HepG2 (cell line): ENCODE measurements around the gene MCAT. TPM values are rescaled to one million over a fixed set of nuclear protein-coding genes. Genes with fewer than 3 reads are reported as not detected.

Experiments used
- ATAC-seq: fragments of 200-7000 bp; cut with Tn5 transposase; 3 replicates; pipeline ENCODE4 v1.9.1; 2020; ENCODE audit warnings: mild to moderate bottlenecking, moderate library complexity
- BruUV-seq: library from RNA; stranded (reverse); fragments of 400-500 nt; replicated peaks from 2 replicates; lab custom pipeline; 2021; lab: Mats Ljungman, UMichigan
- CTCF ChIA-PET: fragments of 300-600 bp; formaldehyde crosslinking; extraction: SDS; loops from one replicate; lab custom pipeline; 2021; ENCODE audit warnings: low total read pairs, inconsistent platforms, low intra/inter-chr PET ratio; lab: Yijun Ruan, JAX
- POLR2A ChIA-PET: fragments of 350-600 bp; sonication (Branson Sonifier 250); formaldehyde crosslinking; loops from one replicate; lab custom pipeline; 2020; ENCODE audit warnings: antibody characterized with exemption, inconsistent platforms; lab: Yijun Ruan, JAX
- DNase-seq: peaks from one replicate; pipeline ENCODE4 v3.0.0-alpha.2; 2015; ENCODE audit warnings: low spot score
- FAIRE-seq: peaks from 3 replicates; lab custom pipeline; 2011; peaks lifted over from hg19 to GRCh38; lab: Jason Lieb, UNC
- H2AFZ ChIP-seq: one replicate; pipeline ENCODE4 v1.6.1; 2011; ENCODE audit warnings: low read length, inconsistent platforms
- H3K27ac ChIP-seq: fragments of 300-600 bp; 3 replicates; pipeline ENCODE4 v1.8.0; 2011; ENCODE audit warnings: mixed run types, mild to moderate bottlenecking, mixed read lengths, low read length, inconsistent platforms; ENCODE audit not compliant: insufficient read depth; ENCODE audit errors: extremely low read length
- H3K27me3 ChIP-seq, 2 experiments: fragments of 200-600 bp in 1 of 2; 2 replicates in 1 of 2; 3 replicates in 1 of 2; pipeline versions ENCODE4 v1.6.0 to v1.8.0; 2011; ENCODE audit warnings: low read length in 2 of 2, mild to moderate bottlenecking in 2 of 2, moderate library complexity in 2 of 2, inconsistent platforms in 1 of 2; ENCODE audit not compliant: insufficient read depth in 2 of 2, control insufficient read depth in 1 of 2
- H3K36me3 ChIP-seq, 2 experiments: fragments of 200-600 bp in 1 of 2; replicated peaks in 1 of 2; 2 replicates in 1 of 2; 3 replicates in 1 of 2; pipeline versions ENCODE4 v1.5.1 to v1.8.0; 2011; ENCODE audit warnings: low read length in 2 of 2, inconsistent platforms in 1 of 2; ENCODE audit not compliant: insufficient read depth in 2 of 2, control insufficient read depth in 1 of 2
- H3K4me1 ChIP-seq: 2 replicates; pipeline ENCODE4 v1.5.1; 2012; ENCODE audit warnings: low read length, inconsistent platforms; ENCODE audit not compliant: insufficient read depth
- H3K4me2 ChIP-seq: 2 replicates; pipeline ENCODE4 v1.6.0; 2011; ENCODE audit warnings: low read depth, low read length, inconsistent platforms
- H3K4me3 ChIP-seq, 3 experiments: fragments of 200-600 bp in 1 of 3; sonication (generic), shearing (Covaris generic) in 1 of 3; replicated peaks in 1 of 3; 2 replicates each; pipeline ENCODE4 v1.5.1; 2011 to 2016; ENCODE audit warnings: low read length in 3 of 3, inconsistent platforms in 2 of 3, low read depth in 2 of 3, mild to moderate bottlenecking in 2 of 3, control low read depth in 1 of 3, mixed read lengths in 1 of 3; ENCODE audit not compliant: insufficient read depth in 1 of 3
- H3K79me2 ChIP-seq: one replicate; pipeline ENCODE4 v1.6.1; 2011; ENCODE audit warnings: low read length, inconsistent platforms; ENCODE audit not compliant: insufficient read depth
- H3K9ac ChIP-seq: 2 replicates; pipeline ENCODE4 v1.6.0; 2011; ENCODE audit warnings: mild to moderate bottlenecking, low read depth, low read length, inconsistent platforms; ENCODE audit not compliant: insufficient read depth
- H3K9me3 ChIP-seq: 2 replicates; pipeline ENCODE4 v1.5.1; 2012; ENCODE audit warnings: mild to moderate bottlenecking, low read length
- H4K20me1 ChIP-seq: 2 replicates; pipeline ENCODE4 v1.6.0; 2011; ENCODE audit warnings: inconsistent platforms, mild to moderate bottlenecking, low read length, moderate library complexity; ENCODE audit not compliant: insufficient read depth
- AGO1 ChIP-seq: fragments of 200-400 bp; formaldehyde crosslinking; IDR thresholded peaks from 2 replicates; pipeline ENCODE4 v1.6.1; 2017; ENCODE audit warnings: mild to moderate bottlenecking, low read depth, low read length, moderate library complexity; ENCODE audit not compliant: poor library complexity, severe bottlenecking
- CCDC6 ChIP-seq: sonication (generic); formaldehyde crosslinking; IDR thresholded peaks from 2 replicates; pipeline ENCODE4 v1.8.1; 2022; ENCODE audit warnings: mild to moderate bottlenecking, missing genetic modification reagents, moderate library complexity
- GPN1 ChIP-seq: sonication (generic); formaldehyde crosslinking; IDR thresholded peaks from 2 replicates; pipeline ENCODE4 v1.5.1; 2020; ENCODE audit warnings: missing genetic modification reagents, borderline replicate concordance
- HES4 ChIP-seq: sonication (generic); formaldehyde crosslinking; IDR thresholded peaks from 2 replicates; pipeline ENCODE4 v1.9.0; 2021; ENCODE audit warnings: mild to moderate bottlenecking, missing genetic modification reagents, borderline replicate concordance
- JDP2 ChIP-seq: sonication (generic); formaldehyde crosslinking; IDR thresholded peaks from 2 replicates; pipeline ENCODE4 v1.8.1; 2022; ENCODE audit warnings: missing genetic modification reagents, borderline replicate concordance
- MAFK ChIP-seq, 2 experiments: IDR thresholded peaks in 1 of 2; conservative IDR thresholded peaks in 1 of 2; 2 replicates each; pipeline ENCODE4 v1.6.1; 2011; ENCODE audit warnings: improper control_type of control experiment in 2 of 2, low read length in 2 of 2
- NFYC ChIP-seq: IDR thresholded peaks from 2 replicates; pipeline ENCODE4 v1.6.1; 2016; ENCODE audit warnings: missing genetic modification reagents, missing compliant biosample characterization
- RARG ChIP-seq: sonication (generic); formaldehyde crosslinking; IDR thresholded peaks from 2 replicates; pipeline ENCODE4 v1.4.0; 2020; ENCODE audit warnings: low read depth, mild to moderate bottlenecking, missing genetic modification reagents
- TEAD2 ChIP-seq: sonication (generic); formaldehyde crosslinking; IDR thresholded peaks from 2 replicates; pipeline ENCODE4 v1.9.0; 2021; ENCODE audit warnings: missing genetic modification reagents
- TOE1 ChIP-seq: sonication (generic); formaldehyde crosslinking; IDR thresholded peaks from 2 replicates; pipeline ENCODE4 v1.4.0; 2020; ENCODE audit warnings: mild to moderate bottlenecking, missing genetic modification reagents
- ZFP36 ChIP-seq: fragments of 150-350 bp; IDR thresholded peaks from 2 replicates; pipeline ENCODE4 v1.6.1; 2018; ENCODE audit warnings: borderline replicate concordance, low read length, low read depth; ENCODE audit not compliant: partially characterized antibody
- ZNF317 ChIP-seq: sonication (generic); formaldehyde crosslinking; IDR thresholded peaks from 2 replicates; pipeline ENCODE4 v1.5.0; 2020; ENCODE audit warnings: mild to moderate bottlenecking, missing genetic modification reagents
- WGBS: methylation state at CpG from one replicate; pipeline ENCODE4 v1.1.6; 2017; ENCODE audit warnings: low lambda C conversion rate; 5-methylcytosine and 5-hydroxymethylcytosine counted together
- in situ Hi-C: cut with HindIII; loops from 2 replicates; pipeline ENCODE4 v1.10.0; 2017; ENCODE audit warnings: low pct_unique_long_range_greater_than_20kb; ENCODE audit not compliant: extremely low pct_ligation_motif_present
- intact Hi-C: fragments of 100-400 bp; cut with micrococcal nuclease; formaldehyde crosslinking; loops from one replicate; pipeline ENCODE4 v1.10.0; 2022; ENCODE audit not compliant: unreplicated experiment
- polyA plus RNA-seq, 8 experiments: library from polyadenylated mRNA; depleted of rRNA in 3 of 8; stranded (reverse) in 7 of 8; unstranded in 1 of 8; fragments of >200 nt; fragmentation: Illumina TruSeq in 4 of 8; extraction: Trizol in 4 of 8; gene quantifications; 2 replicates each; pipeline versions ENCODE4 v1.2.1 to v1.2.3, GENCODE V29; 2011 to 2016; ENCODE audit warnings: low read depth in 4 of 8, missing spikeins in 1 of 8, mixed read lengths in 1 of 8; ENCODE audit not compliant: insufficient read depth in 1 of 8
- total RNA-seq, 5 experiments: library from RNA; depleted of rRNA; stranded (reverse); fragments of >200 nt; fragmentation: Illumina TruSeq; extraction: Trizol; gene quantifications; 2 replicates each; pipeline ENCODE4 v1.2.3, GENCODE V29; 2016; ENCODE audit warnings: low read depth in 1 of 5
- TF ChIP-seq, protein P1 (sequence below): sonication (generic); IDR thresholded peaks from 2 replicates; pipeline ENCODE4 v1.6.1; 2016; ENCODE audit warnings: low read depth, borderline replicate concordance
- TF ChIP-seq, protein P2 (sequence below): sonication (generic); formaldehyde crosslinking; IDR thresholded peaks from 2 replicates; pipeline ENCODE4 v1.4.0; 2020; ENCODE audit warnings: missing genetic modification reagents, borderline replicate concordance

The MCAT gene
- total and polyA plus RNA-seq, 2 of the 13 experiments (the other 11 are each of a cell fraction or from before 2014, with no cell fraction given) = 9.3 to 16.7 TPM

DNA sequence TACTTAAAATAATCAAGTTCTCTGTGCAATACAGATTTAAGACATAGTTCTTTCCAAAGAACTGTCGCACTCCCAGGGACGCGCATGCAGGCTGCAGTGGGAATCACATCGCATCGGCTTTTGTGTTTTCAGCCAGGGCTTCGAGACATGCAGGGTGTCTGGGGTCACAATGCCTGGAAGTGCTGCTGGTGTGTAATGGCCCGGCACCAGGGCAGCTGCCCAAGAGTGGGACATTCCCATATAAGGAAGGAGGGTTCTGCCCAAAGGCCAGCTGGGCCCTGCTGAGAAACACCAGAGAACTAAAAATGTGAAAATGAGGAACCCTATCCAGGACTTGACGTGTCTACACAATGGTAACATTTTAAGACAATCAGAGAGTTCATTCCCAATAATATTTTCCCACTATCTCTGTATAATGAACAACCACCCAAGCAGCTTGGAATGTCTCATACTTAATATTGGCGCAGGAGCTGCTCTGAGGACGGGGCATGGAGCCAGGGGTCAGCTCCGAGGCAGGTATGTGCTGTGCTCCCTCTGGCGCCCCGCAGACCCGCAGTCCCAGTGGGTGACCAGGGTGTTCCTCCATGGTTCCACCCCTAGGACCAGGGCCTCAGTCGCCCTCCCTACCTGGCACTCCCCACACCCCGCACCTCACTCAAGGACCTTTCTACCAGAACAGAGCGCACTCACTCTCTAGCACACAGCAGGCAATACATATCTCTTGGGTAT, 11.3 kb downstream of the MCAT start:
- in situ Hi-C loops = no loop called here
- H3K4me1 ChIP-seq = peaks cover 9% of the 10 kb centered on the region
- no peak overlapping the region for H3K27ac ChIP-seq
- intact Hi-C loops = no loop called here
- TF ChIP-seq CCDC6 (CRISPR knock-in tag) = no peak
- no peak for TF ChIP-seq MAFK (conservative IDR thresholded peaks at IDR 0.05 in 1 of 2, IDR thresholded peaks at IDR 0.05 in 1 of 2; ENCODE audit: low read length in 2 of 2)
- TF ChIP-seq AGO1 = no peak
- no peak for TF ChIP-seq ZNF317 (CRISPR knock-in tag)
- TF ChIP-seq NFYC (CRISPR knock-in tag) = no peak
- no peak for TF ChIP-seq TOE1 (CRISPR knock-in tag)
- no peak for TF ChIP-seq TEAD2 (CRISPR knock-in tag)
- no peak for TF ChIP-seq RARG (CRISPR knock-in tag)
- no peak for TF ChIP-seq GPN1 (CRISPR knock-in tag)
- TF ChIP-seq ZFP36 = no peak
- TF ChIP-seq, protein P1, sequence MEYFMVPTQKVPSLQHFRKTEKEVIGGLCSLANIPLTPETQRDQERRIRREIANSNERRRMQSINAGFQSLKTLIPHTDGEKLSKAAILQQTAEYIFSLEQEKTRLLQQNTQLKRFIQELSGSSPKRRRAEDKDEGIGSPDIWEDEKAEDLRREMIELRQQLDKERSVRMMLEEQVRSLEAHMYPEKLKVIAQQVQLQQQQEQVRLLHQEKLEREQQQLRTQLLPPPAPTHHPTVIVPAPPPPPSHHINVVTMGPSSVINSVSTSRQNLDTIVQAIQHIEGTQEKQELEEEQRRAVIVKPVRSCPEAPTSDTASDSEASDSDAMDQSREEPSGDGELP = no peak
- TF ChIP-seq JDP2 (CRISPR knock-in tag) = no peak
- TF ChIP-seq, protein P2, sequence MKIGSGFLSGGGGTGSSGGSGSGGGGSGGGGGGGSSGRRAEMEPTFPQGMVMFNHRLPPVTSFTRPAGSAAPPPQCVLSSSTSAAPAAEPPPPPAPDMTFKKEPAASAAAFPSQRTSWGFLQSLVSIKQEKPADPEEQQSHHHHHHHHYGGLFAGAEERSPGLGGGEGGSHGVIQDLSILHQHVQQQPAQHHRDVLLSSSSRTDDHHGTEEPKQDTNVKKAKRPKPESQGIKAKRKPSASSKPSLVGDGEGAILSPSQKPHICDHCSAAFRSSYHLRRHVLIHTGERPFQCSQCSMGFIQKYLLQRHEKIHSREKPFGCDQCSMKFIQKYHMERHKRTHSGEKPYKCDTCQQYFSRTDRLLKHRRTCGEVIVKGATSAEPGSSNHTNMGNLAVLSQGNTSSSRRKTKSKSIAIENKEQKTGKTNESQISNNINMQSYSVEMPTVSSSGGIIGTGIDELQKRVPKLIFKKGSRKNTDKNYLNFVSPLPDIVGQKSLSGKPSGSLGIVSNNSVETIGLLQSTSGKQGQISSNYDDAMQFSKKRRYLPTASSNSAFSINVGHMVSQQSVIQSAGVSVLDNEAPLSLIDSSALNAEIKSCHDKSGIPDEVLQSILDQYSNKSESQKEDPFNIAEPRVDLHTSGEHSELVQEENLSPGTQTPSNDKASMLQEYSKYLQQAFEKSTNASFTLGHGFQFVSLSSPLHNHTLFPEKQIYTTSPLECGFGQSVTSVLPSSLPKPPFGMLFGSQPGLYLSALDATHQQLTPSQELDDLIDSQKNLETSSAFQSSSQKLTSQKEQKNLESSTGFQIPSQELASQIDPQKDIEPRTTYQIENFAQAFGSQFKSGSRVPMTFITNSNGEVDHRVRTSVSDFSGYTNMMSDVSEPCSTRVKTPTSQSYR (CRISPR knock-in tag) = no peak
- no peak for TF ChIP-seq HES4
- ChIA-PET CTCF (no interaction called here), POLR2A (no interaction called here)
- 0 out of 2 replicates have a peak, but pooled peaks cover 2% of the 10 kb centered on the region for H4K20me1 ChIP-seq
- H3K79me2 ChIP-seq = no peaks in the 10 kb centered on the region
- ATAC-seq = no peak
- no peak overlapping the region for H3K9ac ChIP-seq
- H3K4me3 ChIP-seq = no peak overlapping the region
- no peaks in the 10 kb centered on the region for H3K9me3 ChIP-seq
- DNase-seq = no peak
- BruUV-seq = no TSS peak
- H3K36me3 ChIP-seq = peaks cover 11 to 42% of the 10 kb centered on the region in 2 experiments
- no peaks in the 10 kb centered on the region for H3K27me3 ChIP-seq
- H3K4me2 ChIP-seq = no peak overlapping the region
- H2AFZ ChIP-seq = no peak overlapping the region
- 94% methylated on average over 14 of the region's 17 CpGs for WGBS
- FAIRE-seq = no peak
